Body of pancreas (tissue), 4 donors: ENCODE results near the gene COL5A1.

ENCODE experiments used
- POLR2A ChIP-seq, 3 donors: fragments of 450-650 bp; IDR thresholded peaks; one replicate each; pipeline ENCODE4 v1.6.1; 2016; ENCODE audit warnings: antibody characterized with exemption in 3 of 3, mild to moderate bottlenecking in 2 of 3
- TF ChIP-seq, protein P1 (sequence below), 7 experiments: fragments of 450-650 bp in 4 of 7; fragments of 200-600 bp in 3 of 7; sonication (generic) in 3 of 7; IDR thresholded peaks; one replicate each; pipeline ENCODE4 v1.5.1; 2016 to 2019; ENCODE audit warnings: antibody characterized with exemption in 7 of 7

DNA sequence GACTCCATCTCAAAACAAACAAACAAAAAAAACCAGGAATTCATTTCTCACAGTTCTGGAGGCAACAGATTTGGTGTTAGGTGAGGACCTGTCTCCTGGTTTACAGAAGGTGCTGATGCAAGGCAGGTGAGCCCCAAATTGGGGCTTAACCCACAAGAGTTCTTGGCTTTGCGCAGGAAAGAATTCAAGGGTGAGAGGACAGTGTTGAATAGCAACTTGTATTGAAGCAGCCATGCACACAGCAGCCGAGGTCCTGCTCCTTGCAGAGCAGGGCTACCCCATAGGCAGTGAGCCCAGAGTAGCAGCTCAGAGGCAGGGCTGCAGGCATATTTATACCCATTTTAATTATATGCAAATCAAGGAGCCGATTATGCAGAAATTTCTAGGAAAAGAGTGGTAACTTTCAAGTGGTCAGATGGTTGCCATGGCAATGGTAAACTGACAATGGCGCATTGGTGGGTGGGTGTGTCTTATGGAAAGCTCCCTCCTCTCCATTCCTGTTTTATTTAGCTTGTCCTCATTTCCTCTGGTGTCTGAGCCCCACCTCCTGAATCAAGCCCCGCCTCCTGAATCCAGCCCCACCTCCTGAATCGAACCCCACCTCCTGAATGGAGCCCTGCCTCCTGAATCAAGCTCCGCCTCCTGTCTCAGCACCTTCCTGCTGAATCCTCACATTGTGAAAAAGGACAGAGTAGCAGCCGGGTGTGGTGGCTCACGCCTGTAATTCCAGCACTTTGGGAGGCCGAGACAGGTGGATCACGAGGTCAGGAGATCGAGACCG, 34.5 kb upstream of the COL5A1 start:
- TF ChIP-seq, protein P1, sequence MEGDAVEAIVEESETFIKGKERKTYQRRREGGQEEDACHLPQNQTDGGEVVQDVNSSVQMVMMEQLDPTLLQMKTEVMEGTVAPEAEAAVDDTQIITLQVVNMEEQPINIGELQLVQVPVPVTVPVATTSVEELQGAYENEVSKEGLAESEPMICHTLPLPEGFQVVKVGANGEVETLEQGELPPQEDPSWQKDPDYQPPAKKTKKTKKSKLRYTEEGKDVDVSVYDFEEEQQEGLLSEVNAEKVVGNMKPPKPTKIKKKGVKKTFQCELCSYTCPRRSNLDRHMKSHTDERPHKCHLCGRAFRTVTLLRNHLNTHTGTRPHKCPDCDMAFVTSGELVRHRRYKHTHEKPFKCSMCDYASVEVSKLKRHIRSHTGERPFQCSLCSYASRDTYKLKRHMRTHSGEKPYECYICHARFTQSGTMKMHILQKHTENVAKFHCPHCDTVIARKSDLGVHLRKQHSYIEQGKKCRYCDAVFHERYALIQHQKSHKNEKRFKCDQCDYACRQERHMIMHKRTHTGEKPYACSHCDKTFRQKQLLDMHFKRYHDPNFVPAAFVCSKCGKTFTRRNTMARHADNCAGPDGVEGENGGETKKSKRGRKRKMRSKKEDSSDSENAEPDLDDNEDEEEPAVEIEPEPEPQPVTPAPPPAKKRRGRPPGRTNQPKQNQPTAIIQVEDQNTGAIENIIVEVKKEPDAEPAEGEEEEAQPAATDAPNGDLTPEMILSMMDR (IDR thresholded peaks at IDR 0.05) = no peak
- TF ChIP-seq POLR2A (IDR thresholded peaks at IDR 0.05) = no peak
